GM20000 (cell line): ENCODE results near the gene LMBR1.
A peak's percentile ranks its signal among the peaks of the same experiment; 100 is the strongest.
"Not testable (repeated sequence)": the region's sequence is repeated elsewhere in the genome, so short reads cannot be mapped to it uniquely, and the experiment has no call there.

ENCODE experiments used
- DNase-seq: peaks from one replicate; pipeline ENCODE4 v3.0.0; 2012; ENCODE audit warnings: low spot score
- CTCF ChIP-seq: IDR thresholded peaks from 2 replicates; pipeline ENCODE4 v1.5.1; 2012; ENCODE audit warnings: mild to moderate bottlenecking, control low read depth; ENCODE audit errors: extremely low read depth, missing control alignments

Gene LMBR1

GRCh38 chr7:156642306-156643045 lies 250.5 kb downstream of the LMBR1 start:
- DNase-seq = no peak
- TF ChIP-seq CTCF = no peak

- no peak for TF ChIP-seq CTCF
- DNase-seq = peak; percentile 62
Observed at GRCh38 chr7:156640949-156641485, 252.0 kb downstream of the LMBR1 start.

DNA sequence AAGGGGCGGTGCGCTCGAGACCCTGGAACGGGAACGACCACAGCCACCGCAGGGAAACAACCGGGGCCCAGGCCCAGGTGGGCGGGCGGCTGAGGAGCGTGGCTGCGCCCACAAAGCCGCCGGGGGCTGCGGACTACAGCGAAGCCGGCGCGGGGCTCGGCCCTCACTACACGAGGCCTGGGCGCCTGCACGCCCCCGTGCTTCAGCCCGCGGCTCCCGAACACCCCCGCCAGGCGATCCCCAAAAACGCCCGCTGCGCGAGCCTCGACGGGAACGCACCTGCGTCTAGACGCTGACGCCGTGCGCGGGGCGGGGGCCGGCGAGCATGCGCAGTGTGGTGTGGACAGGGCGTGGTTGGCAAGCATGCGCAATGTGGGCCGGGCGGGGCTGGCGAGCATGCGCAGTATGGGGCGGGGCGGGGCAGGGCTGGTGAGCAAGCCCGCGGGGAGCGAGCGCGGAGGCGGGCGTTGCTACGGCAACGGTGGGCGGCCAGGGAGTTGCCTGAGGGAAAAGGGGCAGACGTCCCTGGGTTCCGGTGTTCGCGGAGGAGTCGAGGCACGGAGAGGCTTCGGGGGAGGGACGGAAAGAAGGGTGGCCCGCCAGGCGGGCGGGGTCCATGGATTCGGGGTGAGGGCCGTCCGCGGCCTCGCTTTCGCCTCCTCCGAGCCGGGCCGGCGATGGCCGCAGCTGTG lies 252.6 kb downstream of the LMBR1 start, which contains the start of gene RNF32:
Gene RNF32 (plus strand): TSS at position 518 of the 692 bp plus-strand sequence. CDS start 3,104 bp downstream, outside the sequence.
- TF ChIP-seq CTCF = no peak
- DNase-seq = peak; percentile 99

DNA sequence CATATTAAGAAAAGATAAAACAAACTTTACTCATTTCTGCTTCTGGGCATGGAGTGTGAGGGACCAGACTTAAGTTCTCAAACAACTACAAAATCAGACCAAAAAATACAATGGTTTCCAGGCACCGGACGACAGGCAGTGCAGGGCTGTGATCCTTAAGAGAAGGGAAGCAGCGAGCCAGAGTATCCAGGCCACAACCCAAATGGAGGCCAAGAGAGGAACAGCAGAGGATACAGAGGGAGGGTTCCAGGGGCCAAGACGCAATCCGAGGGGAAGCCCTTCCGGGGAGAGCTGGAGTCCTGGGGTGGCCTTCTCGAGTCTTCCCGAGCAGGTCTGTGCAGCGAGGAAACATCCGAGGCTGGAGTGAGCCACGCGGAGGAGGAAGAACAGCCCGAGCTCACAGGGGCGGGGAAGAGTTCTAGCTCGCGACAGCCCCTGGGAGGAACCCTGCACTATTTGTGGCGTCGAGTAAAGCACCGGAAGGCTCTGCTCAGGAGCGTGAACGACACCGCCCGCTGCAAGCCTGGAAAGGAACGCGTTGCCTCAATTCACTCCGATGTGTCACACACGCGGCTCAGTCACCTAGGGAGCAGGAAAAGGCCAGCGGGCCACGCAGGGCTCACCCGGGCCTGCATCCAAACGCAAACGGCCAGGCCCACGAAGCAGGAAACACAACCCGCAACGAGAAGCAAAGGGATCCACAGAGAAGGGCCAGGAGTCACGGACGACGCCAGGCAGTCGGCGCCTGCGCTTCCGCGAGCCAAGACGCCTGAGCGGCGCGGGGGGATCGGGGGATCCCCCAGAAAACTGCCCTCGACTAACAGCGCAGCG lies 253.3 kb downstream of the LMBR1 start:
- no peak for DNase-seq
- TF ChIP-seq CTCF = no peak

- no peak for DNase-seq
- TF ChIP-seq CTCF = no peak
Observed at GRCh38 chr7:156638443-156639077, 254.4 kb downstream of the LMBR1 start.

- not testable (repeated sequence) for DNase-seq
Observed at GRCh38 chr7:156637093-156637492, 255.9 kb downstream of the LMBR1 start.

DNA sequence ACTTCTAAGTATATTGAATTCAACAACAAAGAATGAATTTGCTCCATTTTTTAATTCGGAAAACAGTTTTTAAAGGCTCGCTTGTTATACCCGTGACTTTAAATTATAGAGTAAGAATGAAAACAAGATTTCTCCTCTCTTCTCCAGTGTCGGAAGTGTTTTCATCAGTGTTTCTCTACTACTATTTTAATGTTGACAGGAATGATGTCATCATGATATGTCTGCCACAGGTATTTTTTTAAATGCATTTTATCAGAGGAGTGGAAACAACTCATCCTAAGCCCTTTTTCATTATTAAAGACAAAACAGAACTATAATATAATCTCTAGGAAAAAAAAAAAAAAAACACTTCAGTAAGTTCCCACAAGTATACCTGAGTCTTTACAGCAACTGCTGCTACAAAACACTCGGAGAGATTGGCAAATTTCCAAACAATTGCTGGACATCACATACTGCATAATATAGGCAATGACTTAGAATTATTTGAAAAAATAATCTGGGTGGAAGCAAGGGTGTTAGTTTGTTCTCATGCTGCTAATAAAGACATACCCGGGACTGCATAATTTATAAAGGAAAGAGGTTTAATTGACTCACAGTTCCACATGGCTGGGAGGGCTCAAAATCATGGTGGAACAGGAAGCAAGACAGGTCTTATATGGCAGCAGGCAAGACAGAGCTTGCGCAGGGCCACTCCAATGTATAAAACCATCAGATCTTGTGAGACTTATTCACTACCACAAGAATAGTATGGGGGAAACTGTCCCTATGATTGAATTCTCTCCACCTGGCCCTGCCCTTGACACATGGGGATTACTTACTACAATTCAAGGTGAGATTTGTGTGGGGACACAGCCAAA lies 257.2 kb downstream of the LMBR1 start:
- DNase-seq = no peak
- TF ChIP-seq CTCF = no peak
